Epithelial cell of esophagus (primary cell): Measurements from ENCODE around the gene NUDT16L1.

Experiments used
- DNase-seq: peaks from one replicate; pipeline ENCODE4 v3.0.0; 2010; ENCODE audit warnings: low read depth
- H3K4me3 ChIP-seq: 2 replicates; pipeline ENCODE4 v1.5.1; 2011; ENCODE audit warnings: mild to moderate bottlenecking, low read length, control low read depth
- CTCF ChIP-seq: IDR thresholded peaks from 2 replicates; pipeline ENCODE4 v1.5.1; 2011; ENCODE audit warnings: low read depth, mild to moderate bottlenecking, low read length, control low read depth, inconsistent platforms; ENCODE audit not compliant: insufficient read depth; ENCODE audit errors: missing control alignments

Gene NUDT16L1

GRCh38 chr16:4656695-4657686 lies 36.4 kb upstream of the NUDT16L1 start:
- H3K4me3 ChIP-seq: no peak overlapping the region
- TF ChIP-seq CTCF: no peak
- DNase-seq: no peak

GRCh38 chr16:4659363-4660353 lies 33.7 kb upstream of the NUDT16L1 start:
- no peak for TF ChIP-seq CTCF
- DNase-seq: no peak
- H3K4me3 ChIP-seq: no peak overlapping the region

- no peak for TF ChIP-seq CTCF
- no peak overlapping the region for H3K4me3 ChIP-seq
These were observed 32.8 kb upstream of the NUDT16L1 start for GRCh38 chr16:4660454-4661007.

GRCh38 chr16:4661661-4662060 lies 31.7 kb upstream of the NUDT16L1 start:
- TF ChIP-seq CTCF: no peak
- no peak overlapping the region for H3K4me3 ChIP-seq
- DNase-seq: no peak

More at GRCh38 chr16:4660454-4661007, 32.8 kb upstream of the NUDT16L1 start:
- peak; percentile 68 for DNase-seq

GRCh38 chr16:4663465-4663776 lies 29.9 kb upstream of the NUDT16L1 start:
- no peak for TF ChIP-seq CTCF
- no peak for DNase-seq
- H3K4me3 ChIP-seq: no peak overlapping the region

- no peak for TF ChIP-seq CTCF
- DNase-seq: no peak
- H3K4me3 ChIP-seq: no peak overlapping the region
These were observed 29.4 kb upstream of the NUDT16L1 start for GRCh38 chr16:4663777-4664465.
